NCI-H1694 treated with DMSO at 0.1 percent for 48 hours (cell line): ENCODE data around the gene CCR5.
"Not testable (repeated sequence)": the region's sequence is repeated elsewhere in the genome, so short reads cannot be mapped to it uniquely, and the experiment has no call there.

ENCODE experiments used
- DNase-seq: peaks from one replicate; lab custom pipeline; 2025; lab: John Stamatoyannopoulos, UW

CCR5 gene

GRCh38 chr3:46386205-46386604, 15.5 kb downstream of the CCR5 start:
- no peak for DNase-seq

- DNase-seq: not testable (repeated sequence)
Measured at GRCh38 chr3:46388847-46389246, 18.1 kb downstream of the CCR5 start.

GRCh38 chr3:46389306-46389705, 18.6 kb downstream of the CCR5 start:
- DNase-seq: no peak

GRCh38 chr3:46391526-46391925, 20.8 kb downstream of the CCR5 start:
- not testable (repeated sequence) for DNase-seq

GRCh38 chr3:46393011-46393410, 22.3 kb downstream of the CCR5 start:
- no peak for DNase-seq

GRCh38 chr3:46393554-46394434, 23.0 kb downstream of the CCR5 start:
- DNase-seq: no peak

GRCh38 chr3:46395210-46395661, 24.5 kb downstream of the CCR5 start:
- no peak for DNase-seq

- DNase-seq: no peak
Measured at GRCh38 chr3:46395766-46396530, 25.2 kb downstream of the CCR5 start.

GRCh38 chr3:46397111-46397510, 26.4 kb downstream of the CCR5 start:
- no peak for DNase-seq

- DNase-seq: no peak
Measured at GRCh38 chr3:46398186-46398955, 27.6 kb downstream of the CCR5 start.

- no peak for DNase-seq
Measured at GRCh38 chr3:46399098-46399497, 28.4 kb downstream of the CCR5 start.

- DNase-seq: no peak
Measured at GRCh38 chr3:46399557-46399956, 28.8 kb downstream of the CCR5 start.

- DNase-seq: no peak
Measured at GRCh38 chr3:46400000-46400734, 29.4 kb downstream of the CCR5 start.

GRCh38 chr3:46400846-46401245, 30.1 kb downstream of the CCR5 start:
- no peak for DNase-seq

GRCh38 chr3:46401579-46401978, 30.8 kb downstream of the CCR5 start:
- DNase-seq: no peak

- not testable (repeated sequence) for DNase-seq
Measured at GRCh38 chr3:46402902-46403301, 32.2 kb downstream of the CCR5 start.

GRCh38 chr3:46405301-46406019, 34.7 kb downstream of the CCR5 start:
- DNase-seq: no peak

GRCh38 chr3:46406443-46406787, 35.7 kb downstream of the CCR5 start:
- DNase-seq: no peak

- DNase-seq: no peak
Measured at GRCh38 chr3:46406788-46407611, 36.3 kb downstream of the CCR5 start, which contains the start of the genes CCR5AS and CCRL2. CCR5AS (minus strand) TSS chr3:46407066. CCRL2 (plus strand) TSS chr3:46407259; CDS start chr3:46408080, 821 bp downstream.

GRCh38 chr3:46407970-46408369, 37.2 kb downstream of the CCR5 start:
- no peak for DNase-seq
